ENCODE data around the gene SUPT5H. TPM values are rescaled to one million over a fixed set of nuclear protein-coding genes. Genes with fewer than 3 reads are reported as not detected.

The SUPT5H gene
- total and polyA plus RNA-seq, 2 of the 13 experiments (the other 11 are each of a cell fraction or from before 2014, with no cell fraction given) = 48.2 to 51.7 TPM

DNA sequence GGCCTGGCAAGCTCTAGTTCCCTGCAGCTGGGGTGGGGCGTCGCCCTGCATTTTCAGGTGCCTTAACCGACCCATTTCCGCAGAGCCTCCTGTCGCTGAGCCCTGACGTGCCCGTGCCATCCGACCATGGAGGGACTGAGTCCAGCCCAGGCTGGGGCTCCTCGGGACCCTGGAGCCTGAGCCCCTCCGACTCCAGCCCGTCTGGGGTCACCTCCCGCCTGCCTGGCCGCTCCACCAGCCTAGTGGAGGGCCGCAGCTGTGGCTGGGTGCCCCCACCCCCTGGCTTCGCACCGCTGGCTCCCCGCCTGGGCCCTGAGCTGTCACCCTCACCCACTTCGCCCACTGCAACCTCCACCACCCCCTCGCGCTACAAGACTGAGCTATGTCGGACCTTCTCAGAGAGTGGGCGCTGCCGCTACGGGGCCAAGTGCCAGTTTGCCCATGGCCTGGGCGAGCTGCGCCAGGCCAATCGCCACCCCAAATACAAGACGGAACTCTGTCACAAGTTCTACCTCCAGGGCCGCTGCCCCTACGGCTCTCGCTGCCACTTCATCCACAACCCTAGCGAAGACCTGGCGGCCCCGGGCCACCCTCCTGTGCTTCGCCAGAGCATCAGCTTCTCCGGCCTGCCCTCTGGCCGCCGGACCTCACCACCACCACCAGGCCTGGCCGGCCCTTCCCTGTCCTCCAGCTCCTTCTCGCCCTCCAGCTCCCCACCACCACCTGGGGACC lies 37.6 kb upstream of the SUPT5H start (continued):
- TF ChIP-seq, protein P1, sequence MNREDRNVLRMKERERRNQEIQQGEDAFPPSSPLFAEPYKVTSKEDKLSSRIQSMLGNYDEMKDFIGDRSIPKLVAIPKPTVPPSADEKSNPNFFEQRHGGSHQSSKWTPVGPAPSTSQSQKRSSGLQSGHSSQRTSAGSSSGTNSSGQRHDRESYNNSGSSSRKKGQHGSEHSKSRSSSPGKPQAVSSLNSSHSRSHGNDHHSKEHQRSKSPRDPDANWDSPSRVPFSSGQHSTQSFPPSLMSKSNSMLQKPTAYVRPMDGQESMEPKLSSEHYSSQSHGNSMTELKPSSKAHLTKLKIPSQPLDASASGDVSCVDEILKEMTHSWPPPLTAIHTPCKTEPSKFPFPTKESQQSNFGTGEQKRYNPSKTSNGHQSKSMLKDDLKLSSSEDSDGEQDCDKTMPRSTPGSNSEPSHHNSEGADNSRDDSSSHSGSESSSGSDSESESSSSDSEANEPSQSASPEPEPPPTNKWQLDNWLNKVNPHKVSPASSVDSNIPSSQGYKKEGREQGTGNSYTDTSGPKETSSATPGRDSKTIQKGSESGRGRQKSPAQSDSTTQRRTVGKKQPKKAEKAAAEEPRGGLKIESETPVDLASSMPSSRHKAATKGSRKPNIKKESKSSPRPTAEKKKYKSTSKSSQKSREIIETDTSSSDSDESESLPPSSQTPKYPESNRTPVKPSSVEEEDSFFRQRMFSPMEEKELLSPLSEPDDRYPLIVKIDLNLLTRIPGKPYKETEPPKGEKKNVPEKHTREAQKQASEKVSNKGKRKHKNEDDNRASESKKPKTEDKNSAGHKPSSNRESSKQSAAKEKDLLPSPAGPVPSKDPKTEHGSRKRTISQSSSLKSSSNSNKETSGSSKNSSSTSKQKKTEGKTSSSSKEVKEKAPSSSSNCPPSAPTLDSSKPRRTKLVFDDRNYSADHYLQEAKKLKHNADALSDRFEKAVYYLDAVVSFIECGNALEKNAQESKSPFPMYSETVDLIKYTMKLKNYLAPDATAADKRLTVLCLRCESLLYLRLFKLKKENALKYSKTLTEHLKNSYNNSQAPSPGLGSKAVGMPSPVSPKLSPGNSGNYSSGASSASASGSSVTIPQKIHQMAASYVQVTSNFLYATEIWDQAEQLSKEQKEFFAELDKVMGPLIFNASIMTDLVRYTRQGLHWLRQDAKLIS (CRISPR knock-in tag; IDR thresholded peaks at IDR 0.05) = no peak
- TF ChIP-seq FIP1L1 (IDR thresholded peaks at IDR 0.05; ENCODE audit: borderline replicate concordance, insufficient read depth, low read depth, low read length) (no peak), RBAK (CRISPR knock-in tag; IDR thresholded peaks at IDR 0.05) (no peak), HDAC1 (CRISPR knock-in tag; IDR thresholded peaks at IDR 0.05) (peak; percentile 18; the same call in 1 of the 2 replicates), TGIF2 (CRISPR knock-in tag; IDR thresholded peaks at IDR 0.05) (no peak), ZNF337 (CRISPR knock-in tag; IDR thresholded peaks at IDR 0.05; ENCODE audit: borderline replicate concordance, low read depth) (no peak), ATF7-NPFF (CRISPR knock-in tag; IDR thresholded peaks at IDR 0.05; ENCODE audit: low read depth) (0 out of 2 replicates have a peak, but pooled peaks have one; percentile 5), ZNF326 (CRISPR knock-in tag; IDR thresholded peaks at IDR 0.05; ENCODE audit: borderline replicate concordance) (no peak), ZNF883 (CRISPR knock-in tag; IDR thresholded peaks at IDR 0.05; ENCODE audit: not compliant biosample characterization) (peak; percentile 31), RARG (CRISPR knock-in tag; IDR thresholded peaks at IDR 0.05; ENCODE audit: low read depth) (no peak), ZNF205 (CRISPR knock-in tag; IDR thresholded peaks at IDR 0.05) (no peak), XBP1 (CRISPR knock-in tag; IDR thresholded peaks at IDR 0.05) (no peak), FOXM1 (CRISPR knock-in tag; IDR thresholded peaks at IDR 0.05) (no peak), TBP (CRISPR knock-in tag; IDR thresholded peaks at IDR 0.05) (no peak), NFYC (CRISPR knock-in tag; IDR thresholded peaks at IDR 0.05) (no peak), ZNF296 (CRISPR knock-in tag; conservative IDR thresholded peaks at IDR 0.05) (no peak), NCOR1 (IDR thresholded peaks at IDR 0.05; ENCODE audit: borderline replicate concordance, low read length) (no peak)
- TF ChIP-seq, protein P2, sequence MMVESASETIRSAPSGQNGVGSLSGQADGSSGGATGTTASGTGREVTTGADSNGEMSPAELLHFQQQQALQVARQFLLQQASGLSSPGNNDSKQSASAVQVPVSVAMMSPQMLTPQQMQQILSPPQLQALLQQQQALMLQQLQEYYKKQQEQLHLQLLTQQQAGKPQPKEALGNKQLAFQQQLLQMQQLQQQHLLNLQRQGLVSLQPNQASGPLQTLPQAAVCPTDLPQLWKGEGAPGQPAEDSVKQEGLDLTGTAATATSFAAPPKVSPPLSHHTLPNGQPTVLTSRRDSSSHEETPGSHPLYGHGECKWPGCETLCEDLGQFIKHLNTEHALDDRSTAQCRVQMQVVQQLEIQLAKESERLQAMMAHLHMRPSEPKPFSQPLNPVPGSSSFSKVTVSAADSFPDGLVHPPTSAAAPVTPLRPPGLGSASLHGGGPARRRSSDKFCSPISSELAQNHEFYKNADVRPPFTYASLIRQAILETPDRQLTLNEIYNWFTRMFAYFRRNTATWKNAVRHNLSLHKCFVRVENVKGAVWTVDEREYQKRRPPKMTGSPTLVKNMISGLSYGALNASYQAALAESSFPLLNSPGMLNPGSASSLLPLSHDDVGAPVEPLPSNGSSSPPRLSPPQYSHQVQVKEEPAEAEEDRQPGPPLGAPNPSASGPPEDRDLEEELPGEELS (CRISPR knock-in tag; IDR thresholded peaks at IDR 0.05) = no peak
- TF ChIP-seq, protein P3, sequence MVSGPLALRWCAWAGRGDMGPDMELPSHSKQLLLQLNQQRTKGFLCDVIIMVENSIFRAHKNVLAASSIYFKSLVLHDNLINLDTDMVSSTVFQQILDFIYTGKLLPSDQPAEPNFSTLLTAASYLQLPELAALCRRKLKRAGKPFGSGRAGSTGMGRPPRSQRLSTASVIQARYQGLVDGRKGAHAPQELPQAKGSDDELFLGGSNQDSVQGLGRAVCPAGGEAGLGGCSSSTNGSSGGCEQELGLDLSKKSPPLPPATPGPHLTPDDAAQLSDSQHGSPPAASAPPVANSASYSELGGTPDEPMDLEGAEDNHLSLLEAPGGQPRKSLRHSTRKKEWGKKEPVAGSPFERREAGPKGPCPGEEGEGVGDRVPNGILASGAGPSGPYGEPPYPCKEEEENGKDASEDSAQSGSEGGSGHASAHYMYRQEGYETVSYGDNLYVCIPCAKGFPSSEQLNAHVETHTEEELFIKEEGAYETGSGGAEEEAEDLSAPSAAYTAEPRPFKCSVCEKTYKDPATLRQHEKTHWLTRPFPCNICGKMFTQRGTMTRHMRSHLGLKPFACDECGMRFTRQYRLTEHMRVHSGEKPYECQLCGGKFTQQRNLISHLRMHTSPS (CRISPR knock-in tag; IDR thresholded peaks at IDR 0.05; ENCODE audit: low read depth) = no peak; the same call in 1 of the 2 replicates
- TF ChIP-seq, protein P4, sequence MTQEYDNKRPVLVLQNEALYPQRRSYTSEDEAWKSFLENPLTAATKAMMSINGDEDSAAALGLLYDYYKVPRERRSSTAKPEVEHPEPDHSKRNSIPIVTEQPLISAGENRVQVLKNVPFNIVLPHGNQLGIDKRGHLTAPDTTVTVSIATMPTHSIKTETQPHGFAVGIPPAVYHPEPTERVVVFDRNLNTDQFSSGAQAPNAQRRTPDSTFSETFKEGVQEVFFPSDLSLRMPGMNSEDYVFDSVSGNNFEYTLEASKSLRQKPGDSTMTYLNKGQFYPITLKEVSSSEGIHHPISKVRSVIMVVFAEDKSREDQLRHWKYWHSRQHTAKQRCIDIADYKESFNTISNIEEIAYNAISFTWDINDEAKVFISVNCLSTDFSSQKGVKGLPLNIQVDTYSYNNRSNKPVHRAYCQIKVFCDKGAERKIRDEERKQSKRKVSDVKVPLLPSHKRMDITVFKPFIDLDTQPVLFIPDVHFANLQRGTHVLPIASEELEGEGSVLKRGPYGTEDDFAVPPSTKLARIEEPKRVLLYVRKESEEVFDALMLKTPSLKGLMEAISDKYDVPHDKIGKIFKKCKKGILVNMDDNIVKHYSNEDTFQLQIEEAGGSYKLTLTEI (CRISPR knock-in tag; conservative IDR thresholded peaks at IDR 0.05) = no peak
